H9 (cell line): ENCODE results near the gene BIRC3. TPM values are rescaled to one million over a fixed set of nuclear protein-coding genes. Genes with fewer than 3 reads are reported as not detected.

Source experiments
- DNase-seq: peaks from one replicate; pipeline ENCODE4 v3.0.0-alpha.2; 2017
- H2AFZ ChIP-seq: one replicate; pipeline ENCODE4 v1.6.1; 2013; ENCODE audit warnings: mild to moderate bottlenecking, low read length, control low read depth, moderate library complexity
- H2AK5ac ChIP-seq: 2 replicates; pipeline ENCODE4 v1.6.1; 2013; ENCODE audit warnings: low read length, control low read depth, mixed read lengths; ENCODE audit not compliant: insufficient read length
- H2BK120ac ChIP-seq: one replicate; pipeline ENCODE4 v1.6.1; 2013; ENCODE audit warnings: low read depth, mild to moderate bottlenecking, low read length, control low read depth, inconsistent platforms; ENCODE audit not compliant: poor library complexity, severe bottlenecking
- H2BK12ac ChIP-seq: 2 replicates; pipeline ENCODE4 v1.6.1; 2013; ENCODE audit warnings: low read length, control low read depth, mixed read lengths, low read depth; ENCODE audit not compliant: insufficient read length
- H2BK15ac ChIP-seq: 2 replicates; pipeline ENCODE4 v1.6.1; 2013; ENCODE audit warnings: low read depth, low read length, control low read depth
- H2BK20ac ChIP-seq: one replicate; pipeline ENCODE4 v1.6.1; 2013; ENCODE audit warnings: low read depth, mild to moderate bottlenecking, low read length, control low read depth, inconsistent platforms; ENCODE audit not compliant: poor library complexity, severe bottlenecking
- H2BK5ac ChIP-seq: 2 replicates; pipeline ENCODE4 v1.6.1; 2013; ENCODE audit warnings: low read length, control low read depth, mixed read lengths; ENCODE audit not compliant: insufficient read length
- H3K14ac ChIP-seq: 2 replicates; pipeline ENCODE4 v1.6.1; 2013; ENCODE audit warnings: low read length, control low read depth; ENCODE audit not compliant: insufficient read depth
- H3K18ac ChIP-seq: 2 replicates; pipeline ENCODE4 v1.6.1; 2013; ENCODE audit warnings: low read depth, mild to moderate bottlenecking, mixed read lengths, low read length, control low read depth; ENCODE audit not compliant: insufficient read length
- H3K23ac ChIP-seq: 2 replicates; pipeline ENCODE4 v1.6.1; 2013; ENCODE audit warnings: low read length, control low read depth, mixed read lengths, low read depth; ENCODE audit not compliant: insufficient read length
- H3K23me2 ChIP-seq: 2 replicates; pipeline ENCODE4 v1.6.1; 2013; ENCODE audit warnings: low read depth, mild to moderate bottlenecking, mixed read lengths, low read length, control low read depth; ENCODE audit not compliant: insufficient read length, poor library complexity, severe bottlenecking
- H3K27ac ChIP-seq: 2 replicates; pipeline ENCODE4 v1.5.1; 2013; ENCODE audit warnings: low read length, control low read depth, mixed read lengths, low read depth; ENCODE audit not compliant: insufficient read length
- H3K27me3 ChIP-seq: 2 replicates; pipeline ENCODE4 v1.6.1; 2013; ENCODE audit warnings: low read length, control low read depth, inconsistent platforms; ENCODE audit not compliant: insufficient read depth
- H3K4ac ChIP-seq: 2 replicates; pipeline ENCODE4 v1.6.1; 2013; ENCODE audit warnings: low read depth, mild to moderate bottlenecking, control low read depth, inconsistent platforms, low read length, moderate library complexity
- H3K4me1 ChIP-seq: 2 replicates; pipeline ENCODE4 v1.6.1; 2013; ENCODE audit warnings: low read length, control low read depth, inconsistent platforms; ENCODE audit not compliant: insufficient read depth
- H3K4me2 ChIP-seq: 2 replicates; pipeline ENCODE4 v1.6.1; 2013; ENCODE audit warnings: low read length, control low read depth, mixed read lengths; ENCODE audit not compliant: insufficient read length, insufficient read depth
- H3K56ac ChIP-seq: 2 replicates; pipeline ENCODE4 v1.6.1; 2013; ENCODE audit warnings: low read depth, mild to moderate bottlenecking, mixed read lengths, low read length, control low read depth; ENCODE audit not compliant: insufficient read length
- H3K79me1 ChIP-seq: 2 replicates; pipeline ENCODE4 v1.6.1; 2013; ENCODE audit warnings: low read depth, mild to moderate bottlenecking, moderate library complexity, low read length, control low read depth, inconsistent platforms; ENCODE audit not compliant: insufficient read depth, poor library complexity, severe bottlenecking
- H3K79me2 ChIP-seq: 2 replicates; pipeline ENCODE4 v1.6.1; 2013; ENCODE audit warnings: low read length, control low read depth, inconsistent platforms; ENCODE audit not compliant: insufficient read depth
- H3K9ac ChIP-seq: 2 replicates; pipeline ENCODE4 v1.6.1; 2013; ENCODE audit warnings: low read length, control low read depth, mixed read lengths; ENCODE audit not compliant: insufficient read length; ENCODE audit errors: extremely low read depth
- H3K9me3 ChIP-seq: one replicate; pipeline ENCODE4 v1.6.1; 2013; ENCODE audit warnings: low read depth, low read length, inconsistent platforms; ENCODE audit not compliant: control insufficient read depth
- H3T11ph ChIP-seq: one replicate; pipeline ENCODE4 v1.6.1; 2013; ENCODE audit warnings: mild to moderate bottlenecking, low read length, control low read depth, inconsistent platforms
- H4K20me1 ChIP-seq: one replicate; pipeline ENCODE4 v1.6.1; 2013; ENCODE audit not compliant: control insufficient read depth, insufficient read length, insufficient read depth
- H4K5ac ChIP-seq: 2 replicates; pipeline ENCODE4 v1.6.1; 2013; ENCODE audit warnings: low read depth, mild to moderate bottlenecking, mixed read lengths, low read length, control low read depth; ENCODE audit not compliant: insufficient read length
- H4K8ac ChIP-seq: replicated peaks from 2 replicates; pipeline ENCODE4 v1.6.1; 2013; ENCODE audit warnings: low read length, control low read depth, mixed read lengths, low read depth; ENCODE audit not compliant: insufficient read length
- H4K91ac ChIP-seq: 2 replicates; pipeline ENCODE4 v1.6.1; 2013; ENCODE audit warnings: low read depth, mild to moderate bottlenecking, moderate library complexity, mixed read lengths, low read length, control low read depth; ENCODE audit not compliant: insufficient read length
- H3K27ac Mint-ChIP-seq, 3 experiments: 2 replicates in 2 of 3; 3 replicates in 1 of 3; pipeline ENCODE4 v1.8.0; 2020 to 2021; ENCODE audit warnings: mixed read lengths in 3 of 3, mild to moderate bottlenecking in 1 of 3, moderate library complexity in 1 of 3
- H3K27me3 Mint-ChIP-seq: 2 replicates; pipeline ENCODE4 v1.8.0; 2021; ENCODE audit warnings: low read depth, mild to moderate bottlenecking, moderate library complexity, mixed read lengths
- H3K36me3 Mint-ChIP-seq, 3 experiments: 2 replicates in 2 of 3; 3 replicates in 1 of 3; pipeline ENCODE4 v1.8.0; 2020 to 2021; ENCODE audit warnings: low read depth in 3 of 3, mixed read lengths in 3 of 3; ENCODE audit not compliant: insufficient read depth in 1 of 3
- H3K4me1 Mint-ChIP-seq, 2 experiments: 2 replicates each; pipeline ENCODE4 v1.8.0; 2020; ENCODE audit warnings: mixed read lengths in 2 of 2
- H3K4me3 Mint-ChIP-seq, 2 experiments: 2 replicates in 1 of 2; 3 replicates in 1 of 2; pipeline ENCODE4 v1.8.0; 2020 to 2021; ENCODE audit warnings: mild to moderate bottlenecking in 2 of 2, mixed read lengths in 2 of 2, moderate library complexity in 1 of 2
- H3K9me3 Mint-ChIP-seq, 2 experiments: 2 replicates in 1 of 2; 3 replicates in 1 of 2; pipeline ENCODE4 v1.8.0; 2020; ENCODE audit warnings: mild to moderate bottlenecking in 2 of 2, mixed read lengths in 2 of 2, moderate library complexity in 1 of 2
- CTCF ChIP-seq: fragments of 200-600 bp; sonication (generic); conservative IDR thresholded peaks from 3 replicates; pipeline ENCODE4 v1.8.0; 2021; ENCODE audit warnings: antibody characterized with exemption, mild to moderate bottlenecking
- WGBS: extraction: QIAGEN DNeasy Blood & Tissue Kit; methylation state at CpG from one replicate; pipeline ENCODE4 v1.1.7; 2013; ENCODE audit warnings: missing lambda C conversion rate, low lambda C conversion rate, mixed read lengths; ENCODE audit not compliant: insufficient read length; ENCODE audit errors: extremely low coverage; 5-methylcytosine and 5-hydroxymethylcytosine counted together
- total RNA-seq: library from RNA; stranded (reverse); gene quantifications from 2 replicates; pipeline ENCODE4 v1.2.1, GENCODE V29; 2021

BIRC3 gene
- total RNA-seq, 1 experiment from 2014 or later, result 0.04 TPM

- no peak for TF ChIP-seq CTCF
- no peak overlapping the region for H3K27ac ChIP-seq
- H3K9me3 ChIP-seq, result no peaks in the 10 kb centered on the region
- peaks cover 10% of the 10 kb centered on the region for H3K23me2 ChIP-seq
- H2AFZ ChIP-seq, result no peak overlapping the region
- H2BK12ac ChIP-seq, result peak overlapping the region; percentile 90
- H3K79me1 ChIP-seq, result no peaks in the 10 kb centered on the region
- H2BK15ac ChIP-seq, result no peak overlapping the region
- H2AK5ac ChIP-seq, result no peak overlapping the region
- H4K20me1 ChIP-seq, result no peaks in the 10 kb centered on the region
- no peaks in the 10 kb centered on the region for H3K79me2 ChIP-seq
- Mint-ChIP-seq H3K4me1 (peaks cover 22 to 27% of the 10 kb centered on the region in 2 experiments), H3K27me3 (peaks cover 14% of the 10 kb centered on the region), H3K36me3 (no peaks in the 10 kb centered on the region), H3K4me3 (peak overlapping the region; percentile 67 to 68; a peak in 4 of 5 replicates), H3K27ac (peak overlapping the region in 1 of 3 experiments; percentile 3; a peak in 1 of 7 replicates), H3K9me3 (no peaks in the 10 kb centered on the region)
- H3T11ph ChIP-seq, result no peak overlapping the region
- H3K56ac ChIP-seq, result no peak overlapping the region
- H4K5ac ChIP-seq, result no peak overlapping the region
- no peaks in the 10 kb centered on the region for H3K27me3 ChIP-seq
- no peak overlapping the region for H2BK20ac ChIP-seq
- no peak overlapping the region for H2BK5ac ChIP-seq
- no peak overlapping the region for H3K18ac ChIP-seq
- H4K91ac ChIP-seq, result no peak overlapping the region
- H3K4ac ChIP-seq, result no peak overlapping the region
- H3K9ac ChIP-seq, result no peak overlapping the region
- H3K14ac ChIP-seq, result no peak overlapping the region
- H3K23ac ChIP-seq, result no peak overlapping the region
- H3K4me2 ChIP-seq, result peak overlapping the region; percentile 75
- no peak overlapping the region for H2BK120ac ChIP-seq
- no CpG with 5 or more reads among the region's 5 CpGs for WGBS
- DNase-seq, result no peak
- no peaks in the 10 kb centered on the region; the same call in 1 of the 2 replicates for H3K4me1 ChIP-seq
- no peak overlapping the region for H4K8ac ChIP-seq
Observed at GRCh38 chr11:102267609-102268008, 49.7 kb upstream of the BIRC3 start.
